Putamen (tissue), 1 donor: ENCODE results near the gene ANKRD30A.
"Not testable (repeated sequence)": the region's sequence is repeated elsewhere in the genome, so short reads cannot be mapped to it uniquely, and the experiment has no call there.

Experiments
- DNase-seq: peaks from one replicate; pipeline ENCODE4 v3.0.0-alpha.2; 2016; ENCODE audit warnings: low spot score

Gene ANKRD30A

GRCh38 chr10:37255837-37256236 lies 130.4 kb downstream of the ANKRD30A start:
- not testable (repeated sequence) for DNase-seq

DNA sequence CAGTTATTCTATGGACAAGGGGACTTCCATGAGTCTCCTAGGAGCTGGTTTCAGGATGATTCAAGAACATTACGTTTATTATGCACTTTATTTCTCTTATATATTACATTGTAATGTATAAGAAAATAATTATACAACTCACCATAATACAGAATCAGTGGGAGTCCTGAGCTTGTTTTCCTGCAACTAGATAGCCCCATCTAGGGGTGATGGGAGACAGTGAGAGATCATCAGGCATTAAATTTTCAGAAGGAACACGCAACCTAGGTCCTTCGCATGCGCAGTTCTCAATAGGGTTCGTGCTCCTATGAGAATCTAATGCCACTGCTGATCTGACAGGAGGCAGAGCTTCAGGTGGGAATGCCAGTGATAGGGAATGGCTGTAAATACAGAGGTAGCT lies 137.9 kb downstream of the ANKRD30A start:
- no peak for DNase-seq

DNA sequence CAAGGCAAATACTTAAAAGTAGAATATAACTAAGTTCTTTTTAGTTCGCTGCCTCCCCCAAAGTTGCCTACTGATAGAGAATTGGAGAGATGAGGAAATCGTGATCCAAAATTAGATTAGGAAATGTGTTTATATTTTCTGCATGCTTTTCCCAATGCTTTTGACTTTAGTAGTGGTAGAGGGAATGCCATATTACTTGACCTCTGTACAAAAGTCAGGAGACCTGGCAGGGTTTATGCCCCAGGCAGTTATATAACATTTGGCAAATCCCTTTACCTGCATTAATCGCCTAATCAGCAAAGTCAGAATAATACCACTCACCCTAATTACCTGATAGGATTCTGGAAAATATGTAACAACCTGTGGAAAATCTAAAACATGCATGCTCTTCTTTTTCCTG lies 142.9 kb downstream of the ANKRD30A start:
- DNase-seq: no peak

GRCh38 chr10:37269554-37270256 lies 144.3 kb downstream of the ANKRD30A start:
- no peak for DNase-seq

DNA sequence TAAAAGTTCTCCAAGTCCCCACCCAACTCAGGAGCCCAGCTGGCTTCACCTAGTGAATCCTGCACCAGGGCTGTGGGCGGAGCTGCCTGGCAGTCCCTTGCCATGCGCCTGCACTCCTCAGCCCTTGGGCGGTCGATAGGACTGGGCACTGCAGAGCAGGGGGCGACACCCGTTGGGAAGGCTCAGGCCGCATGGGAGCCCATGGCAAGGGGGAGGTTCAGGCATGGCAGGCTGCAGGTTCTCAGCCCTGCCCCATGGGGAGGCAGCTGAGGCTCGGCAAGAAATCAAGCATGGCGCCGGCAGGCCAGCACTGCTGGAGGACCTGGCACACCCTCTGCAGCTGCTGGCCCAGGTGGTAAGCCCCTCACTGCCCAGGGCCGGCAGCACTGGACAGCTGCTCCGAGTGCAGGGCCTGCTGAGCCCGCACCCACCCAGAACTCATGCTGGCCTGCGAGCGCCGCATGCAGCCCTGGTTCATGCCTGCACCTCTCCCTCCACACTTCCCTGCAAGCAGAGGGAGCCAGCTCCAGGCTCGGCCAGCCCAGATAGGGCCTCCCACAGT lies 149.9 kb downstream of the ANKRD30A start:
- no peak for DNase-seq

DNA sequence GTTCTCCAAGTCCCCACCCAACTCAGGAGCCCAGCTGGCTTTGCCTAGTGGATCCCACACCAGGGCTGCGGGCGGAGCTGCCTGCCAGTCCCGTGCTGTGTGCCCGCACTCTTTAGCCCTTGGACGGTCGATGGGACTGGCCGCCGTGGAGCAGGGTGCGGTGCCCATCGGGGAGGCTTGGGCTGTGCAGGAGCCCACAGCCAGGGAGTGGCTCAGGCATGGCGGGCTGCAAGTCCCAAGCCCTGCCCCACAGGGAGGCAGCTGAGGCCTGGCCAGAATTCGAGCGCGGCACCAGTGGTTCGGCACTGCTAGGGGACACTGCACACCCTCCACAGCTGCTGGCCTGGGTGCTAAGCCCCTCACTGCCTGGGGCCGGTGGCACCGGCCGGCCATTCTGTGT lies 159.7 kb downstream of the ANKRD30A start:
- DNase-seq: no peak

- DNase-seq: no peak
Measured at GRCh38 chr10:37289833-37290464, 164.6 kb downstream of the ANKRD30A start.

GRCh38 chr10:37301271-37301670 lies 175.9 kb downstream of the ANKRD30A start:
- DNase-seq: no peak

GRCh38 chr10:37304036-37304435 lies 178.6 kb downstream of the ANKRD30A start:
- DNase-seq: no peak

DNA sequence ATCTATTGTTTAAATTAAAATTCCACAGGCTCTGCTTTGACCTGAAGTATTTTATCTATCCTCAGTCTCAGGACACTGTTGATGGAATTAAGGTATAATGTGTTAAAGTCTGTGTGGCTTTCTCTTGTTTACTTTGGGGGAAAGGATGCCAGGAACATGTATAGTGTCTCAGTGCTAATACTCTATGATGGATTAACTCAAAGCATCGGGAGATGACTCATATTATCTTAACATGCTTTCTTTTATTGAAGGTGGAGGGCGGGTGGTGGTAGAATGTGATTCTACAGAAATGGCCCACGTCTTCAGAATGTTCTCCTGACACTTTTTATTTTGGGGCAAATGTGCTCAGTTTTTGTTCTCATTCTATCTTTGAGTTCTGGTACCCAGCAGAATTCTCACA lies 189.0 kb downstream of the ANKRD30A start:
- no peak for DNase-seq

DNA sequence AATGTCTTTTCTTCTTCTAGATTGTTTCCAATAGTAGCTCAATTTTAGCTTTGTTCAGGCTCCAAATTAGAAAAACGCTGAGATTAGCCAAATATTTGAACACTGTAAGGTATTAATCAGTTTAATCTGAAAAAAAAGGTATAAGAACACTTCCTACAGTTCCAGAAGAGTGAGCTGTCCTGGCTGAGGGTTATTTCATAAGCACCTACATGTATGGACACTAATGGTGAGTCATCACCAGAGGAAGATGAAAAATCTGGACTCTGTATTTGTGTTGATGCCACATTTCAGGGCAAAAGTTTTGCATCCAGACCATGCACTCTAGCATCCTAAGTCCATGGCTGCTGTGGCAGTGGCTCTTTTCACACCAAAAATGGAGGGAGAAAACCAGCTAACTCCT lies 189.5 kb downstream of the ANKRD30A start:
- no peak for DNase-seq

- DNase-seq: no peak
Measured at GRCh38 chr10:37344413-37344812, 219.0 kb downstream of the ANKRD30A start.

DNA sequence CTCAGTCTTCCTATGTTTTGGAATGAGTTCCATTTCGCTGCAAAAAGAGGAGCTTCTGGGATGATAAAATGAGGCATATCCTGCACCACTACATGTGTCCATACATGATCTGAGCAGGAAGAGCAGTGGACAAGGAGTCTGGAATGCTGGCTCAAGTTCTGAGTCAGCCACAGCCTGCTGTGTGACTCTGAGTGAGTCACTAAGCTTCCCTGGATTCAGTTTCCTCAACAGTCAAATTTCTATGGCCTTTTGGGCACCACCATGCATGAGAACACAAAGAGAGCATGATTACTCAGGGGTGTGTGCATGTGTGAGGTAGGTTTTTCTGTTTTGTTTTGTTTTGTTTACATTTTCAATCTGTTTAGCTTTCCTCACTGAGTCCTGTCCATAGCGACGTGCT lies 254.6 kb downstream of the ANKRD30A start:
- DNase-seq: no peak

DNA sequence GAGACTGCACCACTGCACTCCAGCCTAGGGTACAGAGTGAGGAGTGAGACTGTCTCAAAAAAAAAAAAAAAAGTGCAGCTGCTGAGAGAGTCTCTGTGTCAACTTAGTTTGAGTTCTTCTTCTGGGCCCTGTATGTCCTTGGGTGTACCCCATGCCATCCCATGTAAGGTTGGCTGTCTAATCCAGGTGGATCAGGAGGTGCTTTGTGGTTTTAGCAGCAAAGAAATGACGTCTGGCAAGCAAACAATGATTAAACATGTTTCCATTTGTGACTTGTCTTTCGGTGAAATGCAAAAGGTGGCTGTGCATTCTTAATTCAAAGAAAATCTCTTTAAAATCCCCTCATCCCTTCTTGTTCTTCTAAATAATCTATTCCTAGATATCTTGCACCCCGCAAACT lies 255.9 kb downstream of the ANKRD30A start:
- no peak for DNase-seq

- DNase-seq: no peak
Measured at GRCh38 chr10:37384923-37385322, 259.5 kb downstream of the ANKRD30A start.

GRCh38 chr10:37390926-37391325 lies 265.5 kb downstream of the ANKRD30A start:
- no peak for DNase-seq

GRCh38 chr10:37400774-37401173 lies 275.4 kb downstream of the ANKRD30A start:
- DNase-seq: not testable (repeated sequence)

DNA sequence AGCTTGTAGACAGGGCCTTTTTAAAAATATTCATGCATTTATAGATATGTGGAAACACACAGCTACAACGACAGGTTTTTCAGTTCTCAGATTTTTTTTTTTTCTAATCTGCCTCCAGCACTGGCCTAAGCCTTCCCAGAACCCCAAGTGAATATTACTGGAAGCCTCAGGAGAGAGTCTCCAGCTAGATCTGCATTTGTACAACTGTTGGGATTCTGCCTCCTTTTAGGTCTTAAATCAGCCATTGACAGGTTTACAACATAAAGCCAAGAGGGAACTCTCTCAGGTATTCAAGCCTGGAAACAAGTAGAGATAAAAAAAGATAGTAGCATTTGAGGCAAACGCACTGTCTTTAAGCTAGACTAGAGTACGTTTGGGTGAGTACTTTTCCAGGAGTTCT lies 275.8 kb downstream of the ANKRD30A start:
- DNase-seq: no peak

DNA sequence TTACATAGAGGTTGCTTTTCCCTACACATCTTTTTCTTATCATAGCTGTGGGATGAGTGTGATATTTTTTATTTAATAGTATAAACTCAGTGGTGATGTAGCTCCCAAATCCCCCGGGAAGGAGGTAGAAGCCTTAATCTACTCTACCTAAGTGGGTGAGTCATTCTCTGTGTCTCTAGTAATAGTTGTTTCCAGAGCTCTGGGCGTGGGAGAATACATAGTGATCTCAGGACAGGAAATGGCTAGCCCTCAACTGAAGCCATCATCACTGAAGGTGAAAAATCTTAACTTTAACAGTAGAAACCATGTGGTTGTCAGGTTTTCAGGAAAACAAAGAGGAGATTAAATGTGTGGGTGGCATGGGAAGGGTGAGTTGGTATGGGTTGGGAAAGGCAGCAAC lies 278.4 kb downstream of the ANKRD30A start:
- no peak for DNase-seq
